Mesenteric fat pad (tissue), 1 donor: ENCODE measurements around the gene SETBP1. TPM values are rescaled to one million over a fixed set of nuclear protein-coding genes. Genes with fewer than 3 reads are reported as not detected.

Source experiments
- DNase-seq: peaks from one replicate; pipeline ENCODE4 v3.0.0-alpha.2; 2020; ENCODE audit warnings: low spot score
- total RNA-seq: library from RNA; stranded (reverse); fragmentation: NEBNext Ultra II Directional; extraction: Animal tissue kit (Norgen Biotek cat#: 25700); gene quantifications from one replicate; pipeline ENCODE4 v1.2.1, GENCODE V29; 2021
- donor health status: DM: yes; HTN: yes; CAD: no.

SETBP1 gene
- total RNA-seq, 1 donor from 2014 or later = 21.6 TPM

- DNase-seq = peak; percentile 92
These were observed 1.4 kb upstream of the SETBP1 start for GRCh38 chr18:44679056-44679913.

- no peak for DNase-seq
These were observed 795 bp upstream of the SETBP1 start for GRCh38 chr18:44679914-44680272.

- DNase-seq = no peak
These were observed 635 bp downstream of the SETBP1 start for GRCh38 chr18:44681076-44681970.

GRCh38 chr18:44682201-44682870, 1.6 kb downstream of the SETBP1 start:
- no peak for DNase-seq

- DNase-seq = no peak
These were observed 2.2 kb downstream of the SETBP1 start for GRCh38 chr18:44682871-44683221.

- no peak for DNase-seq
These were observed 2.9 kb downstream of the SETBP1 start for GRCh38 chr18:44683556-44683955.

GRCh38 chr18:44685296-44685695, 4.6 kb downstream of the SETBP1 start:
- no peak for DNase-seq

- no peak for DNase-seq
These were observed 5.5 kb downstream of the SETBP1 start for GRCh38 chr18:44686156-44686555.

- DNase-seq = no peak
These were observed 6.7 kb downstream of the SETBP1 start for GRCh38 chr18:44687421-44687820.

GRCh38 chr18:44689736-44690135, 9.0 kb downstream of the SETBP1 start:
- no peak for DNase-seq

GRCh38 chr18:44691148-44691925, 10.6 kb downstream of the SETBP1 start:
- no peak for DNase-seq

- DNase-seq = no peak
These were observed 12.5 kb downstream of the SETBP1 start for GRCh38 chr18:44693030-44693784.

- DNase-seq = no peak
These were observed 14.8 kb downstream of the SETBP1 start for GRCh38 chr18:44695503-44695902.

GRCh38 chr18:44696892-44697291, 16.2 kb downstream of the SETBP1 start:
- DNase-seq = no peak

GRCh38 chr18:44697315-44697714, 16.6 kb downstream of the SETBP1 start:
- DNase-seq = no peak

- no peak for DNase-seq
These were observed 17.8 kb downstream of the SETBP1 start for GRCh38 chr18:44698518-44698917.

- no peak for DNase-seq
These were observed 19.0 kb downstream of the SETBP1 start for GRCh38 chr18:44699572-44700261.

GRCh38 chr18:44700652-44701051, 20.0 kb downstream of the SETBP1 start:
- DNase-seq = no peak

- no peak for DNase-seq
These were observed 20.5 kb downstream of the SETBP1 start for GRCh38 chr18:44701227-44701626.

GRCh38 chr18:44702594-44702993, 21.9 kb downstream of the SETBP1 start:
- no peak for DNase-seq
